MM.1S (cell line): Measurements from ENCODE around the gene MAP7D1.
A peak's percentile ranks its signal among the peaks of the same experiment; 100 is the strongest.

Experiments used
- DNase-seq: peaks from one replicate; pipeline ENCODE4 v3.0.0-alpha.2; 2015
- H2AFZ ChIP-seq: fragments of 300-600 bp; sonication (generic); 2 replicates; pipeline ENCODE4 v1.6.0; 2016; ENCODE audit warnings: antibody characterized with exemption, low read length
- H3F3A ChIP-seq: fragments of 300-600 bp; sonication (generic); 2 replicates; pipeline ENCODE4 v1.6.1; 2016; ENCODE audit warnings: mild to moderate bottlenecking, antibody characterized with exemption, low read length, moderate library complexity, mixed read lengths; ENCODE audit not compliant: insufficient read depth
- H3K27ac ChIP-seq: fragments of 300-600 bp; sonication (generic); 2 replicates; pipeline ENCODE4 v1.5.1; 2016; ENCODE audit warnings: mild to moderate bottlenecking, low read length
- H3K27me3 ChIP-seq: fragments of 300-600 bp; sonication (generic); replicated peaks from 2 replicates; pipeline ENCODE4 v1.6.0; 2016; ENCODE audit warnings: low read length; ENCODE audit not compliant: insufficient read depth
- H3K36me3 ChIP-seq: fragments of 300-600 bp; sonication (generic); replicated peaks from 2 replicates; pipeline ENCODE4 v1.6.1; 2016; ENCODE audit warnings: mild to moderate bottlenecking, low read length, mixed read lengths; ENCODE audit not compliant: insufficient read depth
- H3K4me1 ChIP-seq: fragments of 300-600 bp; sonication (generic); 2 replicates; pipeline ENCODE4 v1.6.1; 2016; ENCODE audit warnings: low read length, mixed read lengths
- H3K4me2 ChIP-seq: fragments of 300-600 bp; sonication (generic); 2 replicates; pipeline ENCODE4 v1.6.0; 2016; ENCODE audit warnings: low read depth, low read length
- H3K4me3 ChIP-seq: fragments of 300-600 bp; sonication (generic); 2 replicates; pipeline ENCODE4 v1.5.1; 2016; ENCODE audit warnings: low read length, mixed read lengths
- H3K79me2 ChIP-seq: fragments of 300-600 bp; sonication (generic); 2 replicates; pipeline ENCODE4 v1.6.1; 2016; ENCODE audit warnings: mixed run types, low read length, mixed read lengths
- H3K9ac ChIP-seq: fragments of 300-600 bp; sonication (generic); 2 replicates; pipeline ENCODE4 v1.6.1; 2016; ENCODE audit warnings: low read length, mixed read lengths
- H3K9me2 ChIP-seq: fragments of 300-600 bp; sonication (generic); replicated peaks from 2 replicates; pipeline ENCODE4 v1.6.1; 2016; ENCODE audit warnings: mild to moderate bottlenecking, low read length, mixed read lengths; ENCODE audit not compliant: insufficient read depth
- H3K9me3 ChIP-seq: fragments of 300-600 bp; sonication (generic); replicated peaks from 2 replicates; pipeline ENCODE4 v1.6.1; 2016; ENCODE audit warnings: mild to moderate bottlenecking, low read length, mixed read lengths; ENCODE audit not compliant: insufficient read depth
- H4K20me1 ChIP-seq: fragments of 300-600 bp; sonication (generic); 2 replicates; pipeline ENCODE4 v1.6.1; 2016; ENCODE audit warnings: mild to moderate bottlenecking, low read length, moderate library complexity, mixed read lengths; ENCODE audit not compliant: insufficient read depth
- EZH2 ChIP-seq: fragments of 300-600 bp; sonication (generic); optimal IDR thresholded peaks from 2 replicates; pipeline ENCODE3; 2017; ENCODE audit warnings: low read depth, mild to moderate bottlenecking, antibody characterized with exemption, low read length, mixed read lengths
- EZH2phosphoT487 ChIP-seq: fragments of 300-600 bp; sonication (generic); IDR thresholded peaks from 2 replicates; pipeline ENCODE4 v1.6.1; 2018; ENCODE audit warnings: antibody characterized with exemption, low read length
- TF ChIP-seq, protein P1 (sequence below): fragments of 300-600 bp; sonication (generic); IDR thresholded peaks from 2 replicates; pipeline ENCODE4 v1.5.1; 2016; ENCODE audit warnings: antibody characterized with exemption, low read length, mixed read lengths

Gene MAP7D1

DNA sequence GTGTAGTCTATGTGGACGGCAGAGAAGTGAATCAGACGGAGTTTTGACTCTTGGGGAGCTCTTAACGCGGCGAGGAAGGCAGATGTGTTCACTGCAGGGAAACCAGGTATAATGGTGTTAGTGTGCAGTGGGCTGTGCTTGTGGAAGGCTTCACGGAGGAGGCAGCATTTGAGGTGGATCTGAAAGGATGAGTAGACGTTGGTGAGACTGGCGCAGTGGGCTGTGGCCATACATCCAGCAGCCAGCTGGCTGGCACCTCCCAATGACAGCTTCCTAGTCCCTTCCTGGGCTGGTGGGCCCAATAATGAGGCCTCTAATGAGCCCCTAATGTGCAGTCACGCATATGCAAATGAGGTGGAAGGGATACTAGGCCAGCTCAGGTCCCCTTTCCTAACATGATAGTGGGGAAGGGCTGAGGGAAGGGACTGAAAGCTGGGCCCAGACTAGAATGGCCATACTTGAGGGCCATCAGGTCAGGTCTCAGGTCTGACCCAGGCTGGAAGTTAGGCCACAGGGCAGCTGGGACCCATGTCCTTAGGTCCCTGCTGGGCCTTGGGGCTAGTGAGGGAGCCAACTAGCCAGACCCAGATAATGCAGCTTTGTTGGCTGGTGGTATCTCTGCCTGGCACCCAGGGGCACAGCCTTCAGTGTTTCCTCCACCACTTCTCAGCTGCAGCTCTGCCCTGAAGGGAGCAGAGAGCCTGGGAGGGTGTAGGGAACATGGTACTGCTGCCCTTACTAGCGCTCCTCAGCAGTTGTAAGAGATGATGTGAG is 3.8 kb downstream of the MAP7D1 start:
- no peak overlapping the region for H2AFZ ChIP-seq

DNA sequence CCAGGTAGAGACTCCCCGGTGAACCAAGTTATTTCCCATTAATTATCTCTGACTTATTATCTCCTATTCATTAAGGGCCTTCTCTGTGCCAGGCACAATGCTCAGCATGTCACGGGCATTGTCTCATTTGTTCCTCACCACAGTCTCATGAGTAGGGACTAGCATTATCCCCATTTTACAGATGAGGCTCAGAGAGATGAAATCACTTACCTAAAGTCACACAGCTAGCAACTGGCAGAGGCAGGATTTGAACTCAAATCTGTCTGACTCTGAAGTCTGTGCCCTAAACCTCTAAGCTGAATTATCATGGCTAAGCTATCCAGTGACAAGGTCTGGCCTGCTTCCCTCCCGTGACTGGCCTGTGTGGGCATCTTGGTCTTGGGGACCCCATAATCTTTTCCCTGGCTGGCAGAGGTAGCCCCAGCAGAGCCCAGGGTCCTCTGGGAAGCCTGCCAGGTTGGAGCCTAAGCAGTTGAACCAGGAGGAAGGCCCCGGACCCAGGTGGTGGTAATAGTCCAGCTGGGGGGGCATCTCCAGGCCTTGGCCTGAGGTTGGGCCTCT is 4.5 kb downstream of the MAP7D1 start:
- no peak for DNase-seq
- Histone ChIP-seq H2AFZ (no peak overlapping the region), H3K27me3 (no peaks in the 10 kb centered on the region), H3K4me1 (peaks cover 30% of the 10 kb centered on the region), H4K20me1 (no peaks in the 10 kb centered on the region), H3F3A (peaks cover 6% of the 10 kb centered on the region; the same call in 1 of the 2 replicates), H3K4me2 (peak overlapping the region; percentile 69), H3K36me3 (no peaks in the 10 kb centered on the region), H3K9me3 (no peaks in the 10 kb centered on the region), H3K9me2 (no peaks in the 10 kb centered on the region), H3K27ac (peak overlapping the region; percentile 33; the same call in 1 of the 2 replicates), H3K4me3 (peak overlapping the region; percentile 3; the same call in 1 of the 2 replicates), H3K79me2 (peaks cover 95% of the 10 kb centered on the region), H3K9ac (peak overlapping the region; percentile 45; the same call in 1 of the 2 replicates)
- TF ChIP-seq, protein P1, sequence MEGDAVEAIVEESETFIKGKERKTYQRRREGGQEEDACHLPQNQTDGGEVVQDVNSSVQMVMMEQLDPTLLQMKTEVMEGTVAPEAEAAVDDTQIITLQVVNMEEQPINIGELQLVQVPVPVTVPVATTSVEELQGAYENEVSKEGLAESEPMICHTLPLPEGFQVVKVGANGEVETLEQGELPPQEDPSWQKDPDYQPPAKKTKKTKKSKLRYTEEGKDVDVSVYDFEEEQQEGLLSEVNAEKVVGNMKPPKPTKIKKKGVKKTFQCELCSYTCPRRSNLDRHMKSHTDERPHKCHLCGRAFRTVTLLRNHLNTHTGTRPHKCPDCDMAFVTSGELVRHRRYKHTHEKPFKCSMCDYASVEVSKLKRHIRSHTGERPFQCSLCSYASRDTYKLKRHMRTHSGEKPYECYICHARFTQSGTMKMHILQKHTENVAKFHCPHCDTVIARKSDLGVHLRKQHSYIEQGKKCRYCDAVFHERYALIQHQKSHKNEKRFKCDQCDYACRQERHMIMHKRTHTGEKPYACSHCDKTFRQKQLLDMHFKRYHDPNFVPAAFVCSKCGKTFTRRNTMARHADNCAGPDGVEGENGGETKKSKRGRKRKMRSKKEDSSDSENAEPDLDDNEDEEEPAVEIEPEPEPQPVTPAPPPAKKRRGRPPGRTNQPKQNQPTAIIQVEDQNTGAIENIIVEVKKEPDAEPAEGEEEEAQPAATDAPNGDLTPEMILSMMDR, result no peak
- TF ChIP-seq EZH2phosphoT487 (no peak), EZH2 (no peak)

More for the DNA sequence above, 3.8 kb downstream of the MAP7D1 start:
- Histone ChIP-seq H3K27ac (no peak overlapping the region; the same call in 1 of the 2 replicates), H3K79me2 (peaks cover 95% of the 10 kb centered on the region), H4K20me1 (no peaks in the 10 kb centered on the region), H3K9ac (peak overlapping the region; percentile 45; the same call in 1 of the 2 replicates), H3K4me3 (no peak overlapping the region), H3K36me3 (no peaks in the 10 kb centered on the region), H3K9me3 (no peaks in the 10 kb centered on the region), H3K9me2 (no peaks in the 10 kb centered on the region), H3K27me3 (no peaks in the 10 kb centered on the region), H3K4me2 (peak overlapping the region; percentile 69), H3K4me1 (peaks cover 34% of the 10 kb centered on the region), H3F3A (peaks cover 9% of the 10 kb centered on the region; the same call in 1 of the 2 replicates)
- TF ChIP-seq, protein P1, result no peak
- TF ChIP-seq EZH2 (no peak), EZH2phosphoT487 (no peak)
- DNase-seq, result no peak

DNA sequence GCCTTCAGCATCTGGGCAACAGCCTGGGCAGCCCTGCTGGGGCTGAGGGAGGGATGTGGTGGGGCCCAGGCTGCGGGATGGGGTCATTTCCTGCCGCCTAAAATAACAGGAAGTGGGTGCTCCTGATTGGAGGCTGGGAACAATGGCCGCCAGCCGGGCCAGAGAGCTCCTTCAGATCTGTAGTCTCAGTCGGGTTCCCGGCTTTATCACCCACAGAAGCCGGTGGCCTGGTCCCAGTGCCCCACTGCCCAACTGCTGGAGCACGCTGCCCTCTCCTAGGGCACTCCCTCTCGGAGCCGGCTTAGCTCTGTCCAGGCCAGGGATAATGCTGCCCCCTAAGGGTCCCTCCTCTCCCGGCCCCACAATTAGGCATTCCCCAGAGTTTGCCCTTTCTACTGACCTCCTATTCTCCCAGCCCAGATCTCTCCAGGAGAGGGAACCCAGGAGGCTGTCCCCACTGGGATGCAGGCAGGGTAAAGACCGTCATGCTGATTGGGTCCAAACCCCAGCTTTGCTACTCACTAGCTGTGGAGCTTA is 5.1 kb downstream of the MAP7D1 start:
- TF ChIP-seq EZH2 (no peak), EZH2phosphoT487 (no peak)
- TF ChIP-seq, protein P1, result no peak; the same call in 1 of the 2 replicates
- Histone ChIP-seq H3K9me2 (no peaks in the 10 kb centered on the region), H2AFZ (no peak overlapping the region), H3F3A (0 out of 2 replicates have a peak, but pooled peaks cover 5% of the 10 kb centered on the region), H3K9ac (peak overlapping the region; percentile 45; the same call in 1 of the 2 replicates), H3K4me1 (peaks cover 30% of the 10 kb centered on the region), H3K36me3 (no peaks in the 10 kb centered on the region), H3K27ac (peak overlapping the region; percentile 33; the same call in 1 of the 2 replicates), H3K27me3 (no peaks in the 10 kb centered on the region), H3K4me2 (peak overlapping the region; percentile 69), H4K20me1 (no peaks in the 10 kb centered on the region), H3K4me3 (peak overlapping the region; percentile 3; the same call in 1 of the 2 replicates), H3K9me3 (no peaks in the 10 kb centered on the region), H3K79me2 (peaks cover 98% of the 10 kb centered on the region)
- peak; percentile 21 for DNase-seq
